Measurements from ENCODE around the gene ZKSCAN1. TPM values are rescaled to one million over a fixed set of nuclear protein-coding genes. Genes with fewer than 3 reads are reported as not detected.
"Not testable (repeated sequence)": the region's sequence is repeated elsewhere in the genome, so short reads cannot be mapped to it uniquely, and the experiment has no call there.

Gene ZKSCAN1
- total RNA-seq, 1 donor from 2014 or later: 70.8 TPM

- no peak for DNase-seq (ENCODE audit: low read depth)
Measured at GRCh38 chr7:100003711-100004661, 11.4 kb upstream of the ZKSCAN1 start.

DNA sequence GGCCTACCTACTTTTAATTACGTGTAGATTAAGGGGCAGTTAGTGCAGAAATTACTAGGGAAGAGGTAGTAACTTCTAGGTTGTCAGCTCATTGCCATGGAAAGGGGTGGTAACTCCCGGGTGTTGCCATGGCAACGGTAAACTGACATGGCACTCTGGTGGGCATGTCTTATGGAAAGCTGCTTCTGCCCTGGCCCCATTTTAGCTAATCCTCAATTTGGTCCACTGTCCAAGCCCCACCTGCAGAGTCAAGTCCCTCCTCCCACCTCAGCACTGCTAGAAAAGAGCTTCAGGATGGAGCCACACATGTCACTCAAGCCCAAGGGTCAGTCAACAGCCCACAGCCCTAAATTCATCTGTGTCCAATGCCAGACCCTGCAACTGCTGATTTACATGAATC is 7.5 kb upstream of the ZKSCAN1 start:
- no peak for DNase-seq (ENCODE audit: low read depth)

- no peak for DNase-seq (ENCODE audit: low read depth)
Measured at GRCh38 chr7:100008525-100008924, 6.9 kb upstream of the ZKSCAN1 start.

GRCh38 chr7:100009952-100010351 is 5.4 kb upstream of the ZKSCAN1 start:
- not testable (repeated sequence) for DNase-seq (ENCODE audit: low read depth)

GRCh38 chr7:100010901-100011300 is 4.5 kb upstream of the ZKSCAN1 start:
- DNase-seq (ENCODE audit: low read depth): no peak

DNA sequence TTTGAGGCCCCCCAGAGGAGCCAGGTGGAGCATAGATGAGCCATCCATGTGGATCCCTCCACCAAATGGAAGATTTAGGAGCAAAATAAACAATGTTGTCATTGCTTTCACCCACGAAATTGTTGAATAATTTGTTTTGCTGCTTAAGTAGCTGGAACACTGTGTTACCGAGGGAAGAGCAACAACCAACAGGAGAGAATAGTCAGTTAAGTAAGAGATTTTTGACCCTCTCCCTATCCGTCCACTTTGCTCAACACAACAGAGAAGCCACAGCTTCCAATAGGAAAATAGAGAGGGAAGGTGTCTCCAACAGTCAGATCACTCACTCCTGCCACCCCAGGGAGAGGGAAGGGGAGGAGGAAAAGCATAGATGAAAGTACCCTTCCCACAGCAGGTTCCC is 3.9 kb upstream of the ZKSCAN1 start:
- no peak for DNase-seq (ENCODE audit: low read depth)

DNA sequence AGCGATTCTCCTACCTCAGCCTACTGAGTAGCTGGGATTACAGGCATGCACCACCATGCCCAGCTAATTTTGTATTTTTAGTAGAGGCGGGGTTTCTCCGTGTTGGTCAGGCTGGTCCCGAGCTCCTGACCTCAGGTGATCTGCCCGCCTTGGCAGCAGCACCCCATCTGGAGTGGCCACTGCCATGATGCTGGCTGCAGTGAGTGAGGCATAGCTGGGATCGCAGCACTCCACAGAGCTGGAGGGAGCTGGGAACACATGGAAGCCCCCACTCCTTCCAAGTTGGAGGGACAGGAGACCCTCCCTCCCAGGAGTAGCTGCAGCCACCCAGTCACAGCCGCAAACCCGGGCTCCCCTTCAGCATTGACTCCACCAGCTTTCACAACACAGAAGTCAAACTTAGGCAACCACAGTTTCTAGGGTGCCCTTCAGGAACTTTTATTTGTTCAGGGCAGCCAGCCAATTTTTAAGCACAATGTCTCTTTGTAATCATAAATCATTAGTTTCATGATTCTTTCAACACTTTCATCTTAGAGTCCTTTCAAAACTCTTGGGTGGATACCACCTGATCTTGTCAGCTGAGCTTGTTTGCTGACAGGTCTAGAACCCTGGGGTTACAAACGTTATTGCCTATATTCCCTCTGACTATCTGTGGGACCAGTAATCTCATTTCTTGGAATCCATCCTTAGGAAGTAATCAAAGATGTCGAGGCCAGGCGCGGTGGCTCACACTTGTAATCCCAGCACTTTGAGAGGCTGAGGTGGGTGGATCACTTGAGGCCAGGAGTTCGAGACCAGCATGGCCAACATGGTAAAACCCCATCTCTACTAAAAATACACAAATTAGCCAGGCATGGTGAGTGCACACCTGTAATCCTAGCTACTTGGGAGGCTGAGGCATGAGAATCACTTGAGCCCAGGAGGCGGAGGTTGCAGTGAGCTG is 2.7 kb upstream of the ZKSCAN1 start:
- peak; percentile 15 for DNase-seq (ENCODE audit: low read depth)

- DNase-seq (ENCODE audit: low read depth): no peak
Measured at GRCh38 chr7:100013328-100013676, 2.1 kb upstream of the ZKSCAN1 start.

DNA sequence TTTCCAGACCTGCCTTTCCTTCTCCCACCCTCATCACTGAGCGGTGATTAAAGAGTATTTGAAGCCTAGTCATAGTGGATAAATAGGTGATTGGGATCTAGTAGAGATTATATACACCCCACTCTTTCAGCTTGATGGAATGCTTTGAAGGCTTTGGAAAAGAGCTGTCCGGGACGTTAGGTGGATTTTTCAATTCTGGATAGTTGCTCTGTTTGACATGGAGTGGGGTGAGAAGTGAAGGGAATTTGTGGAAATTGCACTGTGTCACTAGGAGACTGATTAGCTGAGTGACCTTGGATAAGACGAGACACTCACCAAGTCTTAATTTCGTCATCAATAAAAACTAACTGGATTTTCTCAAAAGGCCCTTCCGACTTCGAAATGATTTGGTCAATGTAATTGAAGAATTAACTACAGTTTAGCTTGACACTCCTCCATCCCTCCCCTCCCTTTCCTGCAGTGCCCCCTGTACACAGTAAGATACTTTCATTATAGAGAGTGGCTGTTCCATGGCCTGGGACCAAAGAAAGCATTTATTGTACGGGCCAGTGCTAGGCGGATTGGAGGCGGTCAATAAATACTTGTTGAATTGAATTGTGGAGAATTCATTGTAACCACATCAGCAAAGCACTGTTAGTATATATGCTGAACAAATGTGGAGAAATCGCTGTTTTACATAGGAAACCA is 962 bp downstream of the ZKSCAN1 start:
- peak; percentile 6 for DNase-seq (ENCODE audit: low read depth)

GRCh38 chr7:100017300-100017699 is 1.9 kb downstream of the ZKSCAN1 start:
- no peak for DNase-seq (ENCODE audit: low read depth)

- no peak for DNase-seq (ENCODE audit: low read depth)
Measured at GRCh38 chr7:100017875-100018274, 2.5 kb downstream of the ZKSCAN1 start.

- DNase-seq (ENCODE audit: low read depth): no peak
Measured at GRCh38 chr7:100019908-100020307, 4.5 kb downstream of the ZKSCAN1 start.

DNA sequence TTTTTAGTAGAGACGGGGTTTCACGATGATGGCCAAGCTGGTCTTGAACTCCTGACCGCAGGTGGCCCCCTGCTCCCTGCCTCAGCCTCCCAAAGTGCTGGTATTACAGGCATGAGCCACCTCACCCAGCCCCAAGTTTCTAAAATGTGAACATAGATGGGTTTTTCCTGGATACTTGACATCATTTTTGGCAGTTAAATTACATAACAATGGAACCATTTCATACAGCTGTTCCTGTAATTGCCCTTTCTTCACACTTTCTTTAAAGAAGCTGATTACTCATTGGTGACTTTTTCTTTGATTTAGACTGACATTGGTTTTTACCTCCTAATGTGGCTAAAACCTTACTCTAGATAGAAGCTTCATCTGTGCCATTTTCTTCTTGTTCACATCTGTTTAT is 5.9 kb downstream of the ZKSCAN1 start:
- DNase-seq (ENCODE audit: low read depth): no peak

GRCh38 chr7:100022621-100023020 is 7.2 kb downstream of the ZKSCAN1 start:
- peak; percentile 36 for DNase-seq (ENCODE audit: low read depth)

- no peak for DNase-seq (ENCODE audit: low read depth)
Measured at GRCh38 chr7:100023526-100023925, 8.1 kb downstream of the ZKSCAN1 start.

GRCh38 chr7:100024020-100024619 is 8.7 kb downstream of the ZKSCAN1 start:
- DNase-seq (ENCODE audit: low read depth): no peak

DNA sequence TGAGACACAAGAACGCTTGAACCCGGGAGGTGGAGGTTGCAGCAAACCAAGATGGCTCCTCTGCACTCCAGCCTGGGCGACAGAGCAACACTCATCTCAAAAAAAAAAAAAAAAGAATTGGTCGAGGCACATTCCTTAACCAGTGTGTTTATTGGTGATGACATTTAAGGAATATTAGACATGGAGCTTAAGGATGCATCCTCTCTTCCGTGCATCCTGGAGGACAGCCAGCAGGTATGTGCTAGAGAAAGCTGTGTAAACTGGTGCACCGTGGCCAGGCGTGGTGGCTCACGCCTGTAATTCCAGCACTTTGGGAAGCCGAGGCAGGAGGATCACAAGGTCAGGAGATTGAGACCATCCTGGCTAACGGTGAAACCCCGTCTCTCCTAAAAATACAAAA is 11.8 kb downstream of the ZKSCAN1 start:
- no peak for DNase-seq (ENCODE audit: low read depth)

DNA sequence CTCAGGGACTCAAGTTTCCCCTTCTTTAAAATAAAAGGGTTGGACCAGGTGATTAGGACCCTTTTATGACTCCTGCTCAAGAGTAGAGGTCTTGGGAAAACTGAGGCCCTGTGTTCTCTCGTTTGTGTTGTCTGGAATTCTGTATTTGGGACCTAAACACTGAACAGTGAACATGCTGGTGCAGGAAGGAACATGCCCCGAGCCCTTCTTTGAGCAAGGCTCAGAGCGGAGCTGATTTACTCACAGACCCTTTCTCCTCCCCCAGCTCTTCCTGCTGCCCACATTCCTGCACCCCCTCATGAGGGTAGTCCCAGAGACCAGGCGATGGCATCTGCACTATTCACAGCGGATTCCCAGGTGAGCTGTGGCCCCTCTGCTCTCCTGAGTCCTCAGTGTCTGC is 14.2 kb downstream of the ZKSCAN1 start:
- no peak for DNase-seq (ENCODE audit: low read depth)

DNA sequence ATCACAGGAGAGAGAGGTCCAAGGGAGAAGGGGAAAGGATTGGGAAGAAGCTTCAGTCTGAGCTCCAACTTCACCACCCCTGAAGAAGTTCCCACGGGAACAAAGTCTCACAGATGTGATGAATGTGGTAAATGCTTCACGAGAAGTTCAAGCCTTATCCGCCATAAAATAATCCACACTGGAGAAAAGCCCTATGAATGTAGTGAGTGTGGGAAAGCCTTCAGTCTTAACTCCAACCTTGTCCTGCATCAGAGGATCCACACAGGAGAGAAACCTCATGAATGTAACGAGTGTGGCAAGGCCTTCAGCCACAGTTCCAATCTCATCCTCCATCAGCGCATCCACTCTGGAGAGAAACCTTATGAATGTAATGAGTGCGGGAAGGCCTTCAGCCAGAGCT is 18.1 kb downstream of the ZKSCAN1 start:
- DNase-seq (ENCODE audit: low read depth): no peak

DNA sequence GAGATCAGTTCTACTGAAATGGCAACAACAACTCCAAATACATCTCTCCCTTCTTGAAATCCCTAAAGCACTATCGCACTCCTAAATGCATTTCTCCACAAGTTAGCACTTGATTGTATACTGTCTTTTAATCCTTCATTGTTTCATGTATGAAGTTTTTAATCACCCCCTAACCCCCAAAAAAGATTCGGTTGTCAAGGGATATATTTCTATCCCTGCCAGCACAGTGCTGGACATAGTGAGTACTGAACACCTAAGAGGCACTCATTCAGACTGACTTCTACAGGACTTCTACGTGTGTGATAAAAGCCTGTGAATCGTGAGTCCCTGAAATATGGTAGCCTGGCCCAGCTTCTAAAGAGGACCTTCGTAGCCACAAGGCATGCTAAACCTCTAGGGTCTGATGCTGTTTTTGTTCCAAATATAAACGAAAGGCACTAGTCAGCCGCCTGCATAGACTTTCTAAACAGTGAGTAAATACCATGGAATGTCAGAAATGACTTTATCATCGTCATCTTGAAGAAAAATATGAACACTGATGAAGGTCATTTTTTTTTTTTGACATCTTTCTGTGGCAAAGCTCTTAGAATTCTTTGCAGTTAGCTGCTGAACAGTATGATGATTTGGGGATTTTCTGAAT is 19.6 kb downstream of the ZKSCAN1 start:
- no peak for DNase-seq (ENCODE audit: low read depth)

DNA sequence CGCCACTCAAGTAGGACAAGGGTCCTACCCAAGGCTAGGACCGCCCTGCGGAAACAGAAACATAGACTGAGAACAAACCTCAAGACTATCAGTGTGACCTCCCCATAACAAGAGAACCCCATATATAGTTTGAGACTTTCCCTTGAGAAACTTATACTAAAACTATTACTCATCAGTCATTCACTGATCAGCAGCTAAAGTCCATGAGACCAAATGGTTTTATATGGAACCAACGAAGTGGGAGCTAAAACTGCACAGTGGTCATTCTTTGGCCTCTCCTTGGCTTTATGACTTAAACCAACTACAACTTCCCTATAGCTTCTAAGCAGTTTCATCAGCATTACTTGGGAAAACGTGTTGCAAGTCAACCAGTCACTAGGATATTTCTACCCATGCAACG is 20.5 kb downstream of the ZKSCAN1 start:
- no peak for DNase-seq (ENCODE audit: low read depth)

Data from renal cortical epithelial cell (primary cell).